ENCODE measurements around the gene ANKRD18A.

ANKRD18A gene

GRCh38 chr9:38620483-38621433 lies at the start of gene ANKRD18A:
TSS of gene ANKRD18A (minus strand) at chr9:38620596. CDS start at chr9:38620285, 311 bp downstream.
- no peak for DNase-seq (ENCODE audit: low read depth in 2 of 2)

- no peak for DNase-seq (ENCODE audit: low read depth in 2 of 2)
Observed at GRCh38 chr9:38668791-38669466, 48.5 kb upstream of the ANKRD18A start.

- no peak for DNase-seq (ENCODE audit: low read depth in 2 of 2)
Observed at GRCh38 chr9:38662763-38663593, 42.6 kb upstream of the ANKRD18A start.

GRCh38 chr9:38659538-38659937 lies 39.1 kb upstream of the ANKRD18A start:
- DNase-seq (ENCODE audit: low read depth in 2 of 2) = no peak

GRCh38 chr9:38656896-38657295 lies 36.5 kb upstream of the ANKRD18A start:
- DNase-seq (ENCODE audit: low read depth in 2 of 2) = no peak

- DNase-seq (ENCODE audit: low read depth in 2 of 2) = no peak
Observed at GRCh38 chr9:38652486-38652885, 32.1 kb upstream of the ANKRD18A start.

- DNase-seq (ENCODE audit: low read depth in 2 of 2) = no peak
Observed at GRCh38 chr9:38652044-38652443, 31.6 kb upstream of the ANKRD18A start.

- no peak for DNase-seq (ENCODE audit: low read depth in 2 of 2)
Observed at GRCh38 chr9:38651400-38652042, 31.1 kb upstream of the ANKRD18A start.

- DNase-seq (ENCODE audit: low read depth in 2 of 2) = no peak
Observed at GRCh38 chr9:38650564-38650963, 30.2 kb upstream of the ANKRD18A start.

- no peak for DNase-seq (ENCODE audit: low read depth in 2 of 2)
Observed at GRCh38 chr9:38649731-38650363, 29.5 kb upstream of the ANKRD18A start.

- no peak for DNase-seq (ENCODE audit: low read depth in 2 of 2)
Observed at GRCh38 chr9:38644601-38645000, 24.2 kb upstream of the ANKRD18A start.

GRCh38 chr9:38643815-38644173 lies 23.4 kb upstream of the ANKRD18A start:
- DNase-seq (ENCODE audit: low read depth in 2 of 2) = no peak

GRCh38 chr9:38642951-38643814 lies 22.8 kb upstream of the ANKRD18A start:
- no peak for DNase-seq (ENCODE audit: low read depth in 2 of 2)

GRCh38 chr9:38641985-38642864 lies 21.8 kb upstream of the ANKRD18A start:
- DNase-seq (ENCODE audit: low read depth in 2 of 2) = no peak

- DNase-seq (ENCODE audit: low read depth in 2 of 2) = no peak
Observed at GRCh38 chr9:38641142-38641541, 20.7 kb upstream of the ANKRD18A start.

- no peak for DNase-seq (ENCODE audit: low read depth in 2 of 2)
Observed at GRCh38 chr9:38639577-38639940, 19.2 kb upstream of the ANKRD18A start.

GRCh38 chr9:38638881-38639576 lies 18.6 kb upstream of the ANKRD18A start:
- DNase-seq (ENCODE audit: low read depth in 2 of 2) = no peak

GRCh38 chr9:38634315-38634714 lies 13.9 kb upstream of the ANKRD18A start:
- DNase-seq (ENCODE audit: low read depth in 2 of 2) = no peak

GRCh38 chr9:38629511-38629910 lies 9.1 kb upstream of the ANKRD18A start:
- DNase-seq (ENCODE audit: low read depth in 2 of 2) = no peak
